ENCODE measurements around the gene HOXB4. TPM values are rescaled to one million over a fixed set of nuclear protein-coding genes. Genes with fewer than 3 reads are reported as not detected.

HOXB4 gene
- total RNA-seq, 4 donors from 2014 or later = 1.8 to 6.6 (median 5.1) TPM

DNA sequence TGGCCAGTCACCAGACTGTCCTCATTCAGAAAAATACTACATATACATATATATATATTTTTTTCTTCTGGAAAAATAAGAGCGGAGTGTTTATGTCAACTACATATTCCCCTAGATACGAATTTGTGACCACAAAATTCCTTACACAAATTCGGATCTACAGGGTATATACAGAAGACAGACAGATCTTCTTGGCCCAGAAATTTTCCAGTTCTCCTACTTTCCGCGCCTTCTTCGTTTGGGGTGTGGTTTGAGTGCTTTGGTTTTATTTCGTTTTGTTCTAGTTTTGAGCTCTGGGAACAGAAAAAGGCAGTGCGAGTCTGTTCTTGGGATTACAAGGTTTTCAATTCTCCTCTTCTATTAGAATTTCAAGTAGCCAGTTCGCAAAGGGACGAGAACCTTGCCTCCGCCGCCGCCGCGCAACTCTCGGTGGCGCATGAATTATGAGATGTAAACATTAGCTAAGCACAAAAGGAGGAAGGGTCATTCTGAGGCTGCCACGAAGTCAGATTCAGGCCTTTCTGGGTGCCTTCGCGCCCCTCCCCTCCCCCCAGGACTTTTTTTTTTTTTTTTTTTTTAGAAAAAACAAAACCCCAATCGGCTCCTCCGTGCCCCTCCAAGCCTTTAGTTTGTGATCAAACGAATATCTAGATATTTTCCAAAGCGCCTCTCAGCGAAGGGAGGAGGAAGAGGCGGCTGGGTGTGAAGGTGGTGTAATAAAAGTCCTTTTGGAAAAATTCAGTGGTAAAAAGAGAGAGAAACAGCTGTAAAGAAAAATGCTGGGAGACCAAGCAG, 1.8 kb upstream of the HOXB4 start:
- Histone ChIP-seq H3K27me3 (no peaks in the 10 kb centered on the region), H3K36me3 (peaks cover 0 to 4% (median 0%) of the 10 kb centered on the region in 3 donors), H3K4me3 (peak overlapping the region in 2 of 4 donors; percentile 15 to 61), H3K4me1 (peaks cover 0 to 69% (median 5%) of the 10 kb centered on the region in 4 donors), H3K9me3 (no peaks in the 10 kb centered on the region), H3K27ac (peak overlapping the region; percentile 77 to 92 (median 84))
- TF ChIP-seq POLR2A (IDR thresholded peaks at IDR 0.05) = no peak
- TF ChIP-seq, protein P1, sequence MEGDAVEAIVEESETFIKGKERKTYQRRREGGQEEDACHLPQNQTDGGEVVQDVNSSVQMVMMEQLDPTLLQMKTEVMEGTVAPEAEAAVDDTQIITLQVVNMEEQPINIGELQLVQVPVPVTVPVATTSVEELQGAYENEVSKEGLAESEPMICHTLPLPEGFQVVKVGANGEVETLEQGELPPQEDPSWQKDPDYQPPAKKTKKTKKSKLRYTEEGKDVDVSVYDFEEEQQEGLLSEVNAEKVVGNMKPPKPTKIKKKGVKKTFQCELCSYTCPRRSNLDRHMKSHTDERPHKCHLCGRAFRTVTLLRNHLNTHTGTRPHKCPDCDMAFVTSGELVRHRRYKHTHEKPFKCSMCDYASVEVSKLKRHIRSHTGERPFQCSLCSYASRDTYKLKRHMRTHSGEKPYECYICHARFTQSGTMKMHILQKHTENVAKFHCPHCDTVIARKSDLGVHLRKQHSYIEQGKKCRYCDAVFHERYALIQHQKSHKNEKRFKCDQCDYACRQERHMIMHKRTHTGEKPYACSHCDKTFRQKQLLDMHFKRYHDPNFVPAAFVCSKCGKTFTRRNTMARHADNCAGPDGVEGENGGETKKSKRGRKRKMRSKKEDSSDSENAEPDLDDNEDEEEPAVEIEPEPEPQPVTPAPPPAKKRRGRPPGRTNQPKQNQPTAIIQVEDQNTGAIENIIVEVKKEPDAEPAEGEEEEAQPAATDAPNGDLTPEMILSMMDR (IDR thresholded peaks at IDR 0.05) = no peak
- DNase-seq = peak in 1 of 3 donors; percentile 64

DNA sequence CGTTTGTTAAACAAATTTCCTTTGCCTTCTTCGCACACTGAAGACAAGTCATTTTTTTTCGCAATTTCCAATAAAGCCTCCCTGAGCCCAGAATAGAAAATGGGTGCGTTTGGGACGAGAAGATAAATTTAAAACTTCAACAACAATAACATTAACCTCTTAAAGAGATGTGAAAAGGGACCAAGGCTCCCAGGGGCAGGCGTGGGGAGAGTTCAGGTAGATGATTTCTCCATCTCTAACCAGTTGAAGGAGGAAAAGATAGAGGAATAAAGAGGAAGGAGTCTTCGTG, 1.3 kb upstream of the HOXB4 start:
- H3K4me3 ChIP-seq = peak overlapping the region in 2 of 4 donors; percentile 61 to 82
- no peak for DNase-seq
- H3K27ac ChIP-seq = peak overlapping the region; percentile 77 to 92 (median 82)
- H3K27me3 ChIP-seq = no peaks in the 10 kb centered on the region
- peaks cover 0 to 64% (median 5%) of the 10 kb centered on the region in 4 donors for H3K4me1 ChIP-seq
- H3K36me3 ChIP-seq = peaks cover 0 to 4% (median 0%) of the 10 kb centered on the region in 3 donors
- TF ChIP-seq, protein P1 (IDR thresholded peaks at IDR 0.05) = no peak
- TF ChIP-seq POLR2A (IDR thresholded peaks at IDR 0.05) = no peak
- no peaks in the 10 kb centered on the region for H3K9me3 ChIP-seq

DNA sequence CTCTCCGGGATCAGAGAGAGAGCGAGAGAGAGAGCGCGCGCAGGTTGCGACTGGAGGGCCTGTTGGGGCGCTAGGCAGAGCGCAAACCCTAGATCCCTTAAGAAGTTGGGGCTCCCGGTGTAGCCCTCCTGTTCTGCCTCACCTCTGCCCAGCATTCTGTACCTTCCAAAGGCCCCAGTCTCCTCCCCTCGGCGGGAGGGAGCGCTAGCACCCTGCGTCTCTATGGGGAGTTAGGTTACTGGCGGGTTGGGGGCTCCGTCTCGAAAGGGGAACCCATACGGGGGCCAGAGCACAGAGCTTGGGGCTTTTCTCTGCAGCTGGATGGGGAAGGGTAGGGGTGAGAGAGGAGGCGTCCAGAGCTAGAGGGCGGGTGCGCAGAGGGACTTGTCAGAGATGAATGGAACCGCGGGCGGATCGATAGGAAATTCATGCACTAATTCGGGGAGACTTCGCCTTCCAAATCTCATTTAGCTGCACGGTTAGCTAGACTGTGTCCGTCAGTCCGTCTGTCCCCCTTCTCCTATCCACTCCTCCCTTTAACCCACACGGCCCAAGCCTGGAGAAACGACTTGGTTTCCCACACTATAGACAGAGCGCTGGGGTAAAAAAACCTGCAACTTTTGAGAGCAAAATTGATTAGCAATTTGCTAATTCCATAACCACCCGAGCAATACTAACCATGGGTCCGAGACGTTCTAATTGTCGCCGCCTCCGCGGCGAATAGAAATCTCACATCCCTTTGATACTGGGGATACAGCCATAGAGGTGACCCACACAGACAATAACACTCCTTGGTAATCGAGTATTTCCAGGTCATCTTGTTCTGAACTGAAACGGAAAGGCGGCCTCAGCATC, 693 bp upstream of the HOXB4 start:
- Histone ChIP-seq H3K4me3 (peak overlapping the region; percentile 60 to 82 (median 65)), H3K9me3 (no peaks in the 10 kb centered on the region), H3K36me3 (peaks cover 0 to 4% (median 0%) of the 10 kb centered on the region in 3 donors), H3K27me3 (no peaks in the 10 kb centered on the region), H3K27ac (peak overlapping the region; percentile 77 to 92 (median 82)), H3K4me1 (peaks cover 0 to 58% (median 5%) of the 10 kb centered on the region in 4 donors)
- DNase-seq = peak in 1 of 3 donors; percentile 55
- no peak for TF ChIP-seq POLR2A (IDR thresholded peaks at IDR 0.05)
- TF ChIP-seq, protein P1 (IDR thresholded peaks at IDR 0.05) = no peak

DNA sequence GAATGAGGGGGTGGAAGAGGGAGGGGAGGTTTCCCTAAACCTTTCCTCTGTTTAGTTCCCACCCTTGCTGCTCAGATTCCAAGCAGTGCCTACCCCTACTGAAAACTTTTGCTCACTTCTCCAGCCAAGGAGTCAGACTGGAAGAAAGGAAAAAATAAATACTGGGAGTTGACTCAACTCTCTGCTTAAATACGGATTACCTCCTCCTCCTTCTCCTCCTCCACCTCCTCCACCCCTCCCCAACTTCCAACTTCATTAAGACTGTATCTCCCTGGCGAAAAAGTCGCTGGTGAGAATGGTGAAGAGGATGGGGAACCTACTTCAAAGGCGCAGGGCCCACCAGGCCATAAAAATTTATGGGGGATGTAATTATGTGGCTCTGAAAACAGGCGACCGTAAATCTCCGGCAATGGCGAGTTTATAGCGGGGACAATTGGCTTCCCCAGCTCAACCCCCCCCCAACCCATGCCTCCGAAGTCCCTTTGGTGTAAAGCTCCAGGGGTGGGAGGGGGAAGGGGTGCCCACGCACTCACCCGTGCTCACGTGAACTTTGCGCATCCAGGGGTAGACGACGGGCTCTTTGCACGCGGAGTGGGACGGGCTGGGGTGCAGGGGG, 712 bp downstream of the HOXB4 start:
- H3K27ac ChIP-seq = peak overlapping the region; percentile 77 to 92 (median 82)
- peaks cover 0 to 46% (median 5%) of the 10 kb centered on the region in 4 donors for H3K4me1 ChIP-seq
- H3K9me3 ChIP-seq = no peaks in the 10 kb centered on the region
- peaks cover 0 to 4% (median 0%) of the 10 kb centered on the region in 3 donors for H3K36me3 ChIP-seq
- no peaks in the 10 kb centered on the region for H3K27me3 ChIP-seq
- TF ChIP-seq, protein P1 (IDR thresholded peaks at IDR 0.05) = no peak
- TF ChIP-seq POLR2A (IDR thresholded peaks at IDR 0.05) = no peak
- peak in 2 of 3 donors; percentile 57 for DNase-seq
- peak overlapping the region; percentile 60 to 82 (median 65) for H3K4me3 ChIP-seq

Data from Peyer's patch (tissue), 4 donors.